ENCODE results near the gene SUPV3L1. TPM values are rescaled to one million over a fixed set of nuclear protein-coding genes. Genes with fewer than 3 reads are reported as not detected.
"Not testable (repeated sequence)": the region's sequence is repeated elsewhere in the genome, so short reads cannot be mapped to it uniquely, and the experiment has no call there.

The SUPV3L1 gene
- total and polyA plus RNA-seq, 4 donors: 17.0 to 52.7 (median 23.2) TPM

DNA sequence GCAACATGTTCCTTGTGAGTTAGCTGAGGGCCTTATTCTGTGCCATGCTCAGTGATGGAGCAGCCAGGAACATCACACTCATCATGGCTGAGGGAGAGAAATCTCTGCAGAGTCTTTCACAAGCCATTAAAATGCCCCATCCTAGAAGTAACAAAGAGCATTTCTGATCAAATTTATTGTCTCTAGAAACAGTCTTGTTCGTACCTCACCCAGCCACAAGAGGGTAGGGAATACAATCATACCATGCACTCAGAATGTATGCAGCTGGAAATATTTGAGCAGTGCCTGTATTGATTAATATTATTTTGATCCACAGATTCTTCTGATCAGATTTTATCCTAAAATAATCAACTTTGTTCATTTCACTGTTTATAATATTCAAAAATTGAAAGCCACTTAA, 38.7 kb upstream of the SUPV3L1 start:
- no peaks in the 10 kb centered on the region for H3K4me1 ChIP-seq (ENCODE audit: control insufficient read depth in 5 of 5, insufficient read depth in 5 of 5, low read length in 5 of 5)
- ATAC-seq (ENCODE audit: insufficient read depth, low FRiP score): no peak
- DNase-seq: no peak
- no peaks in the 10 kb centered on the region for H3K9me3 ChIP-seq (ENCODE audit: control insufficient read depth in 4 of 4, insufficient read depth in 3 of 4, low read length in 3 of 4)
- TF ChIP-seq, protein P1, sequence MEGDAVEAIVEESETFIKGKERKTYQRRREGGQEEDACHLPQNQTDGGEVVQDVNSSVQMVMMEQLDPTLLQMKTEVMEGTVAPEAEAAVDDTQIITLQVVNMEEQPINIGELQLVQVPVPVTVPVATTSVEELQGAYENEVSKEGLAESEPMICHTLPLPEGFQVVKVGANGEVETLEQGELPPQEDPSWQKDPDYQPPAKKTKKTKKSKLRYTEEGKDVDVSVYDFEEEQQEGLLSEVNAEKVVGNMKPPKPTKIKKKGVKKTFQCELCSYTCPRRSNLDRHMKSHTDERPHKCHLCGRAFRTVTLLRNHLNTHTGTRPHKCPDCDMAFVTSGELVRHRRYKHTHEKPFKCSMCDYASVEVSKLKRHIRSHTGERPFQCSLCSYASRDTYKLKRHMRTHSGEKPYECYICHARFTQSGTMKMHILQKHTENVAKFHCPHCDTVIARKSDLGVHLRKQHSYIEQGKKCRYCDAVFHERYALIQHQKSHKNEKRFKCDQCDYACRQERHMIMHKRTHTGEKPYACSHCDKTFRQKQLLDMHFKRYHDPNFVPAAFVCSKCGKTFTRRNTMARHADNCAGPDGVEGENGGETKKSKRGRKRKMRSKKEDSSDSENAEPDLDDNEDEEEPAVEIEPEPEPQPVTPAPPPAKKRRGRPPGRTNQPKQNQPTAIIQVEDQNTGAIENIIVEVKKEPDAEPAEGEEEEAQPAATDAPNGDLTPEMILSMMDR (IDR thresholded peaks at IDR 0.05; ENCODE audit: control extremely low read depth, extremely low read depth): no peak
- no peak overlapping the region for H3K27ac ChIP-seq (ENCODE audit: low read depth in 1 of 2, low read length in 1 of 2)
- H3K27me3 ChIP-seq (ENCODE audit: control insufficient read depth in 3 of 3, insufficient read depth in 3 of 3, low read length in 2 of 3): no peaks in the 10 kb centered on the region
- H3K9ac ChIP-seq (ENCODE audit: insufficient read depth in 1 of 2, low read length in 2 of 2): no peak overlapping the region
- 86 to 90% methylated on average over 1 of the region's 1 CpG for WGBS, 2 donors
- H3K4me3 ChIP-seq: no peak overlapping the region
- peaks cover 0 to 10% (median 5%) of the 10 kb centered on the region in 4 donors for H3K36me3 ChIP-seq (ENCODE audit: control insufficient read depth in 4 of 4, insufficient read depth in 4 of 4, low read length in 4 of 4)

DNA sequence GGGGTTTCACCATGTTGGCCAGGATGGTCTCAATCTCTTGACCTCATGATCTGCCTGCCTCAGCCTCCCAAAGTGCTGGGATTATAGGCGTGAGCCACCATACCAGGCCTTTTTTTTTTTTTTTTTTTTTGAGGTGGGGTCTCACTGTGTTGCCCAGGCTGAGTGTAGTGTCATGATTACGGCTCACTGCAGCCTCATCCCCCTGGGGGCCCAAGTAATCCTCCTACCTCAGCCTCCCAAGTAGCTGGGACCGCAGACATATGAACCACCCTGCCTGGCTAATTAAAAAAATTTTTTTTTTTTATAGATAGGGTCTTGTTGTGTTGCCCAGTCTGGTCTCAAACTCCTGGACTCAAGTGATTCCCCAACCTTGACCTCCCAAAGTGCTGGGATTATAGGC, 38.0 kb upstream of the SUPV3L1 start:
- WGBS, 2 donors: 100% methylated on average over 3 of the region's 3 CpGs
- ATAC-seq (ENCODE audit: insufficient read depth, low FRiP score): not testable (repeated sequence)

DNA sequence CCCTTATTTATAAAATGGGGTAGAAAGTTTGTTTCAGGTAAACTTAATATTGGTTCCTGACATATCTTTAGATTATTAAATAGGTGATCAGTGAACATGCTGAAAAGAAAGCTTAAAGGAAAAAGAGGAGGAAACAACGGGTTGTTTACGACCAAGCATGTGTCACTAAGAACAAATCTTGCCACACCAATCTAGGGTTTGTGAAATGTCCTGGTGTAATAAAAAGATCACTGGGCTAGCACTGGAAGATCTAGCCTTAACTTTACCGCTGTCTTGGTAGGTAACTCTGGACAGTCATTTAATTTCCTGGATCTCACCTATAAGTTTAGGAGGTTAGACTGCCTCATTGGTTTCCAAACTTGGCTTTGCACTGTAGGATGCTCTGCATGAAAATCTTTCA, 37.1 kb upstream of the SUPV3L1 start:
- no peaks in the 10 kb centered on the region for H3K4me1 ChIP-seq (ENCODE audit: control insufficient read depth in 5 of 5, insufficient read depth in 5 of 5, low read length in 5 of 5)
- 48 to 53% methylated on average over 3 of the region's 3 CpGs for WGBS, 2 donors
- no peak for ATAC-seq (ENCODE audit: insufficient read depth, low FRiP score)
- no peak overlapping the region for H3K27ac ChIP-seq (ENCODE audit: low read depth in 1 of 2, low read length in 1 of 2)
- H3K9ac ChIP-seq (ENCODE audit: insufficient read depth in 1 of 2, low read length in 2 of 2): no peak overlapping the region
- TF ChIP-seq, protein P1 (IDR thresholded peaks at IDR 0.05; ENCODE audit: control extremely low read depth, extremely low read depth): no peak
- peaks cover 0 to 4% (median 0%) of the 10 kb centered on the region in 4 donors for H3K36me3 ChIP-seq (ENCODE audit: control insufficient read depth in 4 of 4, insufficient read depth in 4 of 4, low read length in 4 of 4)
- H3K4me3 ChIP-seq: no peak overlapping the region
- H3K9me3 ChIP-seq (ENCODE audit: control insufficient read depth in 4 of 4, insufficient read depth in 3 of 4, low read length in 3 of 4): no peaks in the 10 kb centered on the region
- no peak for DNase-seq
- no peaks in the 10 kb centered on the region for H3K27me3 ChIP-seq (ENCODE audit: control insufficient read depth in 3 of 3, insufficient read depth in 3 of 3, low read length in 2 of 3)

More for the DNA sequence above, 38.0 kb upstream of the SUPV3L1 start:
- not testable (repeated sequence) for H3K27me3 ChIP-seq (ENCODE audit: control insufficient read depth in 3 of 3, insufficient read depth in 3 of 3, low read length in 2 of 3); H3K4me3 ChIP-seq; H3K9ac ChIP-seq (ENCODE audit: insufficient read depth in 1 of 2, low read length in 2 of 2); H3K4me1 ChIP-seq (ENCODE audit: control insufficient read depth in 5 of 5, insufficient read depth in 5 of 5, low read length in 5 of 5); H3K9me3 ChIP-seq (ENCODE audit: control insufficient read depth in 4 of 4, insufficient read depth in 3 of 4, low read length in 3 of 4); H3K36me3 ChIP-seq (ENCODE audit: control insufficient read depth in 4 of 4, insufficient read depth in 4 of 4, low read length in 4 of 4); H3K27ac ChIP-seq (ENCODE audit: low read depth in 1 of 2, low read length in 1 of 2); DNase-seq

DNA sequence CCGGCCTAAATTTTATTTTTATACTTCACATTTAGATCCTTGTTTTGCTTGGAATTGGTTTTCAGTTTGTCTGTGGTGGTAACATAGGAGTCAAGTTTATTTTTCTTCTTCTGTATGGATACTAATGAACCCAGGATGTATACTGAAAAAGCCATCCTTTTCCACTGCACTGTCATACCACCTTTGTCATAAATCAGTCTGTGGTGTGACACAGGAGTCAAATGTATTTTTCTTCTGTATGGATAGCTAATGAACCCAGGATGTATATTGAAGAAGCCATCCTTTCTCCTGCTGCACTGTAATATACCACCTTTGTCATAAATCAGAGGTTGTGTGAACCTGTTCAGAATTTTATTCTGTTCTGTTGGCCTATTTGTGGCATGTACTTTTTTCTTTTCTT, 34.7 kb upstream of the SUPV3L1 start:
- DNase-seq: no peak
- no peaks in the 10 kb centered on the region for H3K4me1 ChIP-seq (ENCODE audit: control insufficient read depth in 5 of 5, insufficient read depth in 5 of 5, low read length in 5 of 5)
- H3K27me3 ChIP-seq (ENCODE audit: control insufficient read depth in 3 of 3, insufficient read depth in 3 of 3, low read length in 2 of 3): no peaks in the 10 kb centered on the region
- TF ChIP-seq, protein P1 (IDR thresholded peaks at IDR 0.05; ENCODE audit: control extremely low read depth, extremely low read depth): no peak
- H3K9ac ChIP-seq (ENCODE audit: insufficient read depth in 1 of 2, low read length in 2 of 2): no peak overlapping the region
- H3K36me3 ChIP-seq (ENCODE audit: control insufficient read depth in 4 of 4, insufficient read depth in 4 of 4, low read length in 4 of 4): no peaks in the 10 kb centered on the region
- no peak overlapping the region for H3K27ac ChIP-seq (ENCODE audit: low read depth in 1 of 2, low read length in 1 of 2)
- 98 to 100% methylated on average over 1 of the region's 1 CpG for WGBS, 2 donors
- no peaks in the 10 kb centered on the region for H3K9me3 ChIP-seq (ENCODE audit: control insufficient read depth in 4 of 4, insufficient read depth in 3 of 4, low read length in 3 of 4)
- no peak overlapping the region for H3K4me3 ChIP-seq
- ATAC-seq (ENCODE audit: insufficient read depth, low FRiP score): no peak
